IPS-15b (cell line): Measurements from ENCODE around the gene ST6GALNAC5.

Experiments
- H3K27me3 ChIP-seq: one replicate; pipeline ENCODE4 v1.6.1; 2013; ENCODE audit warnings: low read length; ENCODE audit not compliant: control insufficient read depth, insufficient read depth
- H3K36me3 ChIP-seq: one replicate; pipeline ENCODE4 v1.6.1; 2013; ENCODE audit warnings: low read length; ENCODE audit not compliant: control insufficient read depth, insufficient read depth
- H3K4me1 ChIP-seq: one replicate; pipeline ENCODE4 v1.6.1; 2013; ENCODE audit warnings: mild to moderate bottlenecking, low read length; ENCODE audit not compliant: control insufficient read depth, insufficient read depth
- H3K4me3 ChIP-seq: one replicate; pipeline ENCODE4 v1.5.1; 2013; ENCODE audit warnings: low read depth, low read length
- H3K9ac ChIP-seq: one replicate; pipeline ENCODE4 v1.6.1; 2013; ENCODE audit warnings: low read depth, mild to moderate bottlenecking, low read length
- H3K9me3 ChIP-seq: one replicate; pipeline ENCODE4 v1.6.1; 2013; ENCODE audit warnings: mild to moderate bottlenecking, low read length; ENCODE audit not compliant: control insufficient read depth, insufficient read depth

Gene ST6GALNAC5

GRCh38 chr1:77039739-77040138 lies 172.5 kb downstream of the ST6GALNAC5 start:
- Histone ChIP-seq H3K4me1 (no peaks in the 10 kb centered on the region), H3K9ac (no peak overlapping the region), H3K36me3 (no peaks in the 10 kb centered on the region), H3K27me3 (no peaks in the 10 kb centered on the region), H3K9me3 (no peaks in the 10 kb centered on the region), H3K4me3 (no peak overlapping the region)

GRCh38 chr1:77040826-77041225 lies 173.5 kb downstream of the ST6GALNAC5 start:
- H3K36me3 ChIP-seq, result no peaks in the 10 kb centered on the region

GRCh38 chr1:77044133-77044849 lies 177.0 kb downstream of the ST6GALNAC5 start:
- Histone ChIP-seq H3K9me3 (no peaks in the 10 kb centered on the region), H3K9ac (no peak overlapping the region), H3K4me3 (no peak overlapping the region), H3K36me3 (no peaks in the 10 kb centered on the region), H3K4me1 (no peaks in the 10 kb centered on the region), H3K27me3 (no peaks in the 10 kb centered on the region)

More at GRCh38 chr1:77040826-77041225, 173.5 kb downstream of the ST6GALNAC5 start:
- no peak overlapping the region for H3K9ac ChIP-seq
- no peaks in the 10 kb centered on the region for H3K4me1 ChIP-seq
- H3K9me3 ChIP-seq, result no peaks in the 10 kb centered on the region
- H3K4me3 ChIP-seq, result no peak overlapping the region
- H3K27me3 ChIP-seq, result no peaks in the 10 kb centered on the region

GRCh38 chr1:77047575-77047974 lies 180.3 kb downstream of the ST6GALNAC5 start:
- Histone ChIP-seq H3K36me3 (no peaks in the 10 kb centered on the region), H3K27me3 (no peaks in the 10 kb centered on the region), H3K4me1 (no peaks in the 10 kb centered on the region), H3K4me3 (no peak overlapping the region), H3K9ac (no peak overlapping the region), H3K9me3 (no peaks in the 10 kb centered on the region)

GRCh38 chr1:77047978-77048614 lies 180.8 kb downstream of the ST6GALNAC5 start:
- no peaks in the 10 kb centered on the region for H3K4me1 ChIP-seq
- no peaks in the 10 kb centered on the region for H3K27me3 ChIP-seq
- H3K9me3 ChIP-seq, result no peaks in the 10 kb centered on the region
- H3K36me3 ChIP-seq, result no peaks in the 10 kb centered on the region
- H3K9ac ChIP-seq, result no peak overlapping the region
- H3K4me3 ChIP-seq, result no peak overlapping the region

- Histone ChIP-seq H3K4me1 (no peaks in the 10 kb centered on the region), H3K27me3 (no peaks in the 10 kb centered on the region), H3K4me3 (no peak overlapping the region), H3K36me3 (no peaks in the 10 kb centered on the region), H3K9ac (no peak overlapping the region), H3K9me3 (no peaks in the 10 kb centered on the region)
Measured at GRCh38 chr1:77048615-77049005, 181.3 kb downstream of the ST6GALNAC5 start.

GRCh38 chr1:77051425-77051824 lies 184.1 kb downstream of the ST6GALNAC5 start:
- Histone ChIP-seq H3K4me1 (no peaks in the 10 kb centered on the region), H3K9me3 (no peaks in the 10 kb centered on the region), H3K36me3 (no peaks in the 10 kb centered on the region), H3K4me3 (no peak overlapping the region), H3K27me3 (no peaks in the 10 kb centered on the region), H3K9ac (no peak overlapping the region)

- no peak overlapping the region for H3K9ac ChIP-seq
- H3K36me3 ChIP-seq, result no peaks in the 10 kb centered on the region
- H3K9me3 ChIP-seq, result no peaks in the 10 kb centered on the region
- H3K27me3 ChIP-seq, result no peaks in the 10 kb centered on the region
- no peak overlapping the region for H3K4me3 ChIP-seq
- peaks cover 11% of the 10 kb centered on the region for H3K4me1 ChIP-seq
Measured at GRCh38 chr1:77056525-77056924, 189.2 kb downstream of the ST6GALNAC5 start.

GRCh38 chr1:77057994-77058585 lies 190.8 kb downstream of the ST6GALNAC5 start:
- H3K27me3 ChIP-seq, result no peaks in the 10 kb centered on the region
- H3K4me3 ChIP-seq, result no peak overlapping the region
- no peaks in the 10 kb centered on the region for H3K9me3 ChIP-seq
- H3K4me1 ChIP-seq, result peaks cover 11% of the 10 kb centered on the region
- H3K9ac ChIP-seq, result no peak overlapping the region
- H3K36me3 ChIP-seq, result no peaks in the 10 kb centered on the region

GRCh38 chr1:77060000-77060399 lies 192.7 kb downstream of the ST6GALNAC5 start:
- H3K9me3 ChIP-seq, result no peaks in the 10 kb centered on the region
- no peaks in the 10 kb centered on the region for H3K36me3 ChIP-seq
- no peaks in the 10 kb centered on the region for H3K27me3 ChIP-seq
- H3K9ac ChIP-seq, result no peak overlapping the region
- H3K4me1 ChIP-seq, result peaks cover 11% of the 10 kb centered on the region
- no peak overlapping the region for H3K4me3 ChIP-seq

GRCh38 chr1:77061162-77061561 lies 193.9 kb downstream of the ST6GALNAC5 start:
- no peak overlapping the region for H3K9ac ChIP-seq
- H3K36me3 ChIP-seq, result no peaks in the 10 kb centered on the region
- H3K27me3 ChIP-seq, result no peaks in the 10 kb centered on the region
- H3K4me1 ChIP-seq, result peaks cover 11% of the 10 kb centered on the region
- H3K9me3 ChIP-seq, result no peaks in the 10 kb centered on the region
- no peak overlapping the region for H3K4me3 ChIP-seq

- Histone ChIP-seq H3K4me1 (peaks cover 11% of the 10 kb centered on the region), H3K36me3 (no peaks in the 10 kb centered on the region)
Measured at GRCh38 chr1:77063118-77063517, 195.8 kb downstream of the ST6GALNAC5 start.

More at GRCh38 chr1:77063118-77063517, 195.8 kb downstream of the ST6GALNAC5 start:
- Histone ChIP-seq H3K4me3 (no peak overlapping the region), H3K9me3 (no peaks in the 10 kb centered on the region), H3K9ac (no peak overlapping the region), H3K27me3 (no peaks in the 10 kb centered on the region)
